Embryonic facial prominence (tissue), 1 donor: ENCODE results near the gene C2orf81.
"Not testable (repeated sequence)": the region's sequence is repeated elsewhere in the genome, so short reads cannot be mapped to it uniquely, and the experiment has no call there.

Source experiments
- DNase-seq: peaks from one replicate; pipeline ENCODE4 v3.0.0-alpha.2; 2016; ENCODE audit errors: extremely low spot score

The C2orf81 gene

GRCh38 chr2:74442483-74443297 lies 21.3 kb upstream of the C2orf81 start:
- DNase-seq: not testable (repeated sequence)

GRCh38 chr2:74441690-74442482 lies 20.5 kb upstream of the C2orf81 start, which contains the start of gene RTKN:
Gene RTKN, minus strand, starts transcription at chr2:74441937. Its CDS starts 121 bp downstream, at chr2:74441816.
- DNase-seq: no peak

GRCh38 chr2:74441170-74441689 lies 19.8 kb upstream of the C2orf81 start:
- no peak for DNase-seq

- peak; percentile 86 for DNase-seq
Observed at GRCh38 chr2:74440378-74441169, 19.2 kb upstream of the C2orf81 start.

- DNase-seq: no peak
Observed at GRCh38 chr2:74439803-74440377, 18.5 kb upstream of the C2orf81 start.

- DNase-seq: no peak
Observed at GRCh38 chr2:74439373-74439772, 18.0 kb upstream of the C2orf81 start.

- no peak for DNase-seq
Observed at GRCh38 chr2:74438248-74438647, 16.8 kb upstream of the C2orf81 start.

GRCh38 chr2:74436848-74437695 lies 15.7 kb upstream of the C2orf81 start:
- no peak for DNase-seq

- no peak for DNase-seq
Observed at GRCh38 chr2:74436111-74436805, 14.8 kb upstream of the C2orf81 start.

- DNase-seq: no peak
Observed at GRCh38 chr2:74430502-74430901, 9.1 kb upstream of the C2orf81 start.

GRCh38 chr2:74429487-74430451 lies 8.3 kb upstream of the C2orf81 start:
- no peak for DNase-seq

- DNase-seq: no peak
Observed at GRCh38 chr2:74428675-74429074, 7.3 kb upstream of the C2orf81 start.

GRCh38 chr2:74427551-74427950 lies 6.1 kb upstream of the C2orf81 start:
- DNase-seq: no peak

- DNase-seq: no peak
Observed at GRCh38 chr2:74426181-74426758, 4.9 kb upstream of the C2orf81 start.

GRCh38 chr2:74425523-74425922 lies 4.1 kb upstream of the C2orf81 start:
- no peak for DNase-seq

GRCh38 chr2:74424995-74425406 lies 3.6 kb upstream of the C2orf81 start:
- no peak for DNase-seq

GRCh38 chr2:74424139-74424992 lies 2.9 kb upstream of the C2orf81 start:
- DNase-seq: no peak
